Ectodermal cell (in vitro differentiated cells): ENCODE results near the gene ACO1.

Source experiments
- H3K27ac ChIP-seq: 2 replicates; pipeline ENCODE4 v1.7.0; 2013; ENCODE audit warnings: mild to moderate bottlenecking, low read depth, low read length; ENCODE audit not compliant: insufficient read depth, poor library complexity, severe bottlenecking
- H3K27me3 ChIP-seq: 2 replicates; pipeline ENCODE4 v1.7.0; 2013; ENCODE audit warnings: mild to moderate bottlenecking, low read length; ENCODE audit not compliant: insufficient read depth, control insufficient read depth, poor library complexity, severe bottlenecking
- H3K36me3 ChIP-seq: one replicate; pipeline ENCODE4 v1.7.0; 2013; ENCODE audit warnings: low read length; ENCODE audit not compliant: control insufficient read depth, insufficient read depth
- H3K4me1 ChIP-seq: one replicate; pipeline ENCODE4 v1.7.0; 2013; ENCODE audit warnings: low read length; ENCODE audit not compliant: control insufficient read depth, insufficient read depth
- H3K4me3 ChIP-seq: 2 replicates; pipeline ENCODE4 v1.7.0; 2013; ENCODE audit warnings: low read depth, low read length, control low read depth; ENCODE audit not compliant: insufficient read depth
- H3K9me3 ChIP-seq: 2 replicates; pipeline ENCODE4 v1.7.0; 2013; ENCODE audit warnings: mild to moderate bottlenecking, low read length, moderate library complexity; ENCODE audit not compliant: control insufficient read depth
- WGBS, 2 experiments: methylation state at CpG; one replicate each; pipeline ENCODE4 v1.1.7; 2013; ENCODE audit warnings: missing lambda C conversion rate in 2 of 2; 5-methylcytosine and 5-hydroxymethylcytosine counted together

The ACO1 gene

DNA sequence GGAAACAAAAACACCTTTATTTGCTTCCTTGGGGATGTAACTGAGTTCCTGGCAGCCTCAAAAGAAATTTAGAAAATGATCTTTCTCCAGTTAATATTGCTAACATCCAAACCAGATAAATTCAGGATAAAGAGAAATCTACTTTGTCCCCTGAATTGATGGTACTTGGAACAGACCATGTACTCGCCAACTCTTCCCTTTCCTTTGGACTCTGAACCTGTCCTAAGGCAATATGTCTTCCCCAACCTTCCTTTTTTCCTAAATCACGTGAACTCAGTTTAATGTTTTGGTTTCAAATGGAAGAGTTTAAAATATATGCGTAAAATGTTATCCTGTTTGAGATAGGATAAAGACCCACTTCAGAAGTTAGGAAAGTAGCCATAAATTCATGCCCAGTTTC lies 28.0 kb downstream of the ACO1 start:
- H3K36me3 ChIP-seq: no peaks in the 10 kb centered on the region

GRCh38 chr9:32413424-32413823 lies 29.0 kb downstream of the ACO1 start:
- H3K4me1 ChIP-seq: no peaks in the 10 kb centered on the region
- H3K27me3 ChIP-seq: no peaks in the 10 kb centered on the region
- H3K27ac ChIP-seq: no peak overlapping the region
- no peak overlapping the region for H3K4me3 ChIP-seq
- no peaks in the 10 kb centered on the region for H3K36me3 ChIP-seq
- no peaks in the 10 kb centered on the region for H3K9me3 ChIP-seq

More for the DNA sequence above, 28.0 kb downstream of the ACO1 start:
- Histone ChIP-seq H3K4me1 (no peaks in the 10 kb centered on the region), H3K9me3 (no peaks in the 10 kb centered on the region), H3K27ac (no peak overlapping the region), H3K27me3 (no peaks in the 10 kb centered on the region), H3K4me3 (no peak overlapping the region)
- 92 to 94% methylated on average over 3 of the region's 3 CpGs for WGBS, 2 experiments

GRCh38 chr9:32414856-32415255 lies 30.4 kb downstream of the ACO1 start:
- Histone ChIP-seq H3K4me3 (no peak overlapping the region), H3K27ac (no peak overlapping the region), H3K9me3 (no peaks in the 10 kb centered on the region), H3K36me3 (no peaks in the 10 kb centered on the region), H3K27me3 (no peaks in the 10 kb centered on the region), H3K4me1 (no peaks in the 10 kb centered on the region)
- 93 to 95% methylated on average over 2 of the region's 2 CpGs for WGBS, 2 experiments

GRCh38 chr9:32419921-32420320 lies 35.5 kb downstream of the ACO1 start:
- Histone ChIP-seq H3K4me1 (no peaks in the 10 kb centered on the region), H3K9me3 (no peaks in the 10 kb centered on the region), H3K36me3 (no peaks in the 10 kb centered on the region), H3K27me3 (no peaks in the 10 kb centered on the region), H3K27ac (no peak overlapping the region), H3K4me3 (no peak overlapping the region)
- WGBS, 2 experiments: 92 to 100% methylated on average over 1 to 2 of the region's 2 CpGs

DNA sequence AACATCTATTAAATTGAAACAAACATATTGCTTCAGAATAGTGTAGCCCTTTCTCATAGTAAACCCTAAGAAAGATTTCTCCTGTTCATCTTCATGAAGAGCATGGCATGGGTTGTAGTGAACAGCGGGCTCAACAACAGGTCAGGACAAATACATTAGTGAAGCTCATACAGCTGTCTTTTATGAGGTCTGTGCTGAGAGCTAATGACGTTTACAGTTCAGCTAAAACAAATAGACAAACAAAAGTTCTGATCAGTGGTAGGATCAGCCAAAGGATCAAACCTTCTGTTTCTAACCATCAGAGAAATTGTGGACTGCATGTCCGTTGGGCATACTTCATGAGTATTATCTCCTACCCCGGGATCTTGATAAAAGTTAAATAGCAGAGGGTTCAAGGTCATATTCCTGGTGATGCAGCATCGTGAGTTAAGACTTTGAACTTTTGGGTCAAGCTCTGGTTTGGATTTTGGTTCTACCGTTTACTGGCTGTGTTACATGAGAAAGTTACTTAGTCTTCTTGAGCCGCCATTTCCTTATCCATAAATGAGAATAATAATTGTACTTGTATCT lies 37.9 kb downstream of the ACO1 start:
- Histone ChIP-seq H3K9me3 (no peaks in the 10 kb centered on the region), H3K36me3 (no peaks in the 10 kb centered on the region), H3K4me1 (no peaks in the 10 kb centered on the region), H3K27ac (no peak overlapping the region), H3K27me3 (no peaks in the 10 kb centered on the region), H3K4me3 (no peak overlapping the region)
- WGBS, 2 experiments: 95% methylated on average over 6 of the region's 7 CpGs

GRCh38 chr9:32423371-32423770 lies 38.9 kb downstream of the ACO1 start:
- H3K9me3 ChIP-seq: no peaks in the 10 kb centered on the region
- no peak overlapping the region for H3K4me3 ChIP-seq
- H3K27me3 ChIP-seq: no peaks in the 10 kb centered on the region
- H3K36me3 ChIP-seq: no peaks in the 10 kb centered on the region
- H3K27ac ChIP-seq: no peak overlapping the region
- no peaks in the 10 kb centered on the region for H3K4me1 ChIP-seq
- 93 to 95% methylated on average over 2 to 4 of the region's 4 CpGs for WGBS, 2 experiments

- WGBS, 2 experiments: 93 to 94% methylated on average over 6 of the region's 6 CpGs
- H3K27me3 ChIP-seq: no peaks in the 10 kb centered on the region
- H3K9me3 ChIP-seq: no peaks in the 10 kb centered on the region
- H3K4me1 ChIP-seq: no peaks in the 10 kb centered on the region
- H3K27ac ChIP-seq: no peak overlapping the region
- H3K36me3 ChIP-seq: no peaks in the 10 kb centered on the region
- H3K4me3 ChIP-seq: no peak overlapping the region
These were observed 40.2 kb downstream of the ACO1 start for GRCh38 chr9:32424616-32425015.

- no peak overlapping the region for H3K4me3 ChIP-seq
- no peaks in the 10 kb centered on the region for H3K9me3 ChIP-seq
- WGBS, 2 experiments: 91 to 95% methylated on average over 6 to 7 of the region's 7 CpGs
- H3K27ac ChIP-seq: no peak overlapping the region
- no peaks in the 10 kb centered on the region for H3K27me3 ChIP-seq
- no peaks in the 10 kb centered on the region for H3K36me3 ChIP-seq
- H3K4me1 ChIP-seq: no peaks in the 10 kb centered on the region
These were observed 42.0 kb downstream of the ACO1 start for GRCh38 chr9:32426278-32426939.

DNA sequence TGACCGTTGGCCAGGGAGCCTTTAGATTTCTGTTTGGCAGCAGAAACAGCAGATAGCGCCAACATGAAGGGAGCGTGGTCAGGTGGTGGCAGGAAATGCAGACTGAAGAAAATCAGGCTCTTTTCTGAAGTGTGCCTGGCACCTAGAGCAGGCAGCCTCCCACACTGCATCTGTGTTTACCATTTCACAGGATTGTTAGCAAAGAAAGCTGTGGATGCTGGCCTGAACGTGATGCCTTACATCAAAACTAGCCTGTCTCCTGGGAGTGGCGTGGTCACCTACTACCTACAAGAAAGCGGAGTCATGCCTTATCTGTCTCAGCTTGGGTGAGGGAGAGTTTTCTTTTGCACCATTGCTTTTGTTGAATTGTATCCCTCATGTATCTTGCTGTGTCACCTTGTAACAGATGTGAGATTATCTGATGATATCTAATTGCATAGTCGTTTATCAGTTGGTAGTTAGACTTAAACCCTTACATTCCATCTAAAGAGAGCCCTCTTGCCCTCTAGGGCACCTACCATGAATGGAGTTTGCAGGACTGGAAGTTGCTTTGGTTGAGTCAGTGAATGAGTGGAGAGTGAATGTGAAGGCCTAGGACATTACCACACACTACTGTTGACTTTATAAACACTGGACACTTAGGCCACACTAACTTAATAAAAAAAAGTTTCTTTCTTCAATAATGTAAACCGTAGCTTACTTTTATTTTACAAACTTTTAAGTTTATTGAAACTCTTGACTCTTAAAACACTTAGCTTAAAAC lies 42.8 kb downstream of the ACO1 start:
- 94 to 95% methylated on average over 8 of the region's 8 CpGs for WGBS, 2 experiments
- Histone ChIP-seq H3K4me1 (no peaks in the 10 kb centered on the region), H3K4me3 (no peak overlapping the region), H3K9me3 (no peaks in the 10 kb centered on the region), H3K27me3 (no peaks in the 10 kb centered on the region), H3K27ac (no peak overlapping the region), H3K36me3 (no peaks in the 10 kb centered on the region)

GRCh38 chr9:32430720-32431119 lies 46.3 kb downstream of the ACO1 start:
- no peaks in the 10 kb centered on the region for H3K27me3 ChIP-seq
- WGBS, 2 experiments: 92% methylated on average over 5 of the region's 5 CpGs
- H3K9me3 ChIP-seq: no peaks in the 10 kb centered on the region
- H3K27ac ChIP-seq: no peak overlapping the region
- no peaks in the 10 kb centered on the region for H3K4me1 ChIP-seq
- no peaks in the 10 kb centered on the region for H3K36me3 ChIP-seq
- H3K4me3 ChIP-seq: no peak overlapping the region
